Fibroblast of lung (primary cell): Measurements from ENCODE around the gene GSTT4.

ENCODE experiments used
- CTCF ChIP-seq, 2 donors: IDR thresholded peaks in 1 of 2; conservative IDR thresholded peaks in 1 of 2; 1 replicate in 1 of 2; 2 replicates in 1 of 2; pipeline ENCODE4 v1.5.1; 2011 to 2012; ENCODE audit warnings: low read length in 2 of 2, control low read depth in 1 of 2, inconsistent platforms in 1 of 2, low read depth in 1 of 2, mild to moderate bottlenecking in 1 of 2
- EZH2 ChIP-seq: IDR thresholded peaks from 2 replicates; pipeline ENCODE4 v1.5.1; 2012; ENCODE audit warnings: low read length, control low read depth, mild to moderate bottlenecking; ENCODE audit errors: missing control alignments

DNA sequence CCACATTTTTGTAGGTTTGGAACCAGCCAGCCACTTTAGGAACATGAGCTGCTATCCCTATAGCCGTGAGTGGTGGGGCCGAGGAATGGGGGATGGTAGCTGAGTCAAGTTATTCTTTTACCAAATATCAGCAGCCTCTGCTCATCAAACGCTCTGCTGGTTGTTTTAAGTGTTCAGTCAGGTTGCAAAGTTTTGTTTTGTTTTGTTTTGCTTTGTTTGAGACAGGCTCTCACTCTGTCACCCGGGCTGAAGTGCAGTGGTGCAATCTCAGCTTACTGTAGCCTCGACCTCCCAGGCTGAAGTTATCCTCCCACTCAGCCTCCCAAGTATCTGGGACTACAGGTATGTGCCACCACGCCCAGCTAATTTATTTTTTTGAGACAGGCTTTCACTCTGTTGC lies 20.2 kb upstream of the GSTT4 start:
- TF ChIP-seq CTCF (conservative IDR thresholded peaks at IDR 0.05 in 1 of 2, IDR thresholded peaks at IDR 0.05 in 1 of 2; ENCODE audit: low read depth in 1 of 2, low read length in 2 of 2), result no peak
- TF ChIP-seq EZH2, result no peak
